HEK293 (cell line): Measurements from ENCODE around the gene BLM.
A peak's percentile ranks its signal among the peaks of the same experiment; 100 is the strongest.
"Not testable (repeated sequence)": the region's sequence is repeated elsewhere in the genome, so short reads cannot be mapped to it uniquely, and the experiment has no call there.

Source experiments
- CTCF ChIA-PET: fragments of 350-600 bp; formaldehyde crosslinking; extraction: SDS; loops from one replicate; lab custom pipeline; 2021; ENCODE audit warnings: antibody characterized with exemption; lab: Yijun Ruan, JAX
- POLR2A ChIA-PET: fragments of 300-600 bp; formaldehyde crosslinking; extraction: SDS; loops from one replicate; lab custom pipeline; 2020; ENCODE audit warnings: antibody characterized with exemption, inconsistent platforms; lab: Yijun Ruan, JAX
- H3K27ac ChIP-seq: fragments of 200-500 bp; sonication (Bioruptor generic); 2 replicates; pipeline ENCODE4 v1.5.1; 2014; ENCODE audit warnings: low read depth, low read length, control low read depth, inconsistent platforms; ENCODE audit errors: extremely low read depth
- H3K36me3 ChIP-seq, 2 experiments: fragments of 200-500 bp in 1 of 2; sonication (Bioruptor generic) in 1 of 2; 1 replicate in 1 of 2; 2 replicates in 1 of 2; pipeline ENCODE4 v1.5.1; 2014 to 2017; ENCODE audit warnings: inconsistent platforms in 2 of 2, low read length in 2 of 2; ENCODE audit not compliant: control insufficient read depth in 2 of 2, insufficient read depth in 1 of 2
- H3K4me1 ChIP-seq: fragments of 200-500 bp; sonication (Bioruptor generic); 2 replicates; pipeline ENCODE4 v1.5.1; 2014; ENCODE audit warnings: mild to moderate bottlenecking, low read length, inconsistent platforms; ENCODE audit not compliant: control insufficient read depth, insufficient read depth
- H3K4me3 ChIP-seq: 2 replicates; pipeline ENCODE4 v1.5.1; 2011; ENCODE audit warnings: low read depth, mild to moderate bottlenecking, control low read depth, low read length, moderate library complexity
- H3K9me3 ChIP-seq: fragments of 200-500 bp; sonication (Bioruptor generic); 2 replicates; pipeline ENCODE4 v1.5.1; 2014; ENCODE audit warnings: low read depth, low read length, inconsistent platforms; ENCODE audit not compliant: control insufficient read depth, insufficient read depth
- ATF2 ChIP-seq: fragments of 450-650 bp; formaldehyde crosslinking; IDR thresholded peaks from 2 replicates; pipeline ENCODE4 v1.5.1; 2016; ENCODE audit warnings: missing biosample characterization, missing genetic modification characterization, low read depth
- BCL11A ChIP-seq: fragments of 450-650 bp; formaldehyde crosslinking; IDR thresholded peaks from 2 replicates; pipeline ENCODE4 v1.5.1; 2016; ENCODE audit warnings: low read depth, missing biosample characterization, missing genetic modification characterization
- BCL6B ChIP-seq: fragments of 450-650 bp; formaldehyde crosslinking; IDR thresholded peaks from 2 replicates; pipeline ENCODE4 v1.5.1; 2017; ENCODE audit warnings: missing biosample characterization, missing genetic modification characterization
- ELK4 ChIP-seq: IDR thresholded peaks from 2 replicates; pipeline ENCODE4 v1.6.1; 2011; ENCODE audit warnings: mild to moderate bottlenecking, low read depth, low read length, borderline replicate concordance
- GLIS1 ChIP-seq: fragments of 450-650 bp; formaldehyde crosslinking; IDR thresholded peaks from 2 replicates; pipeline ENCODE4 v1.5.1; 2016; ENCODE audit warnings: missing biosample characterization, missing genetic modification characterization
- KLF7 ChIP-seq: fragments of 450-650 bp; formaldehyde crosslinking; IDR thresholded peaks from 2 replicates; pipeline ENCODE4 v1.5.1; 2016; ENCODE audit warnings: missing biosample characterization, missing genetic modification characterization, borderline replicate concordance
- OSR2 ChIP-seq: fragments of 450-650 bp; formaldehyde crosslinking; IDR thresholded peaks from 2 replicates; pipeline ENCODE4 v1.5.1; 2016; ENCODE audit warnings: missing biosample characterization, missing genetic modification characterization
- ZBTB8A ChIP-seq: fragments of 450-650 bp; formaldehyde crosslinking; IDR thresholded peaks from 2 replicates; pipeline ENCODE4 v1.5.1; 2016; ENCODE audit warnings: missing biosample characterization, missing genetic modification characterization
- ZFP37 ChIP-seq: fragments of 450-650 bp; formaldehyde crosslinking; IDR thresholded peaks from 2 replicates; pipeline ENCODE4 v1.5.1; 2016; ENCODE audit warnings: missing biosample characterization, missing genetic modification characterization
- ZNF146 ChIP-seq: fragments of 450-650 bp; formaldehyde crosslinking; IDR thresholded peaks from 2 replicates; pipeline ENCODE4 v1.5.1; 2016; ENCODE audit warnings: missing biosample characterization, missing genetic modification characterization
- ZNF157 ChIP-seq: fragments of 450-650 bp; formaldehyde crosslinking; IDR thresholded peaks from 2 replicates; pipeline ENCODE4 v1.5.1; 2016; ENCODE audit warnings: missing biosample characterization, missing genetic modification characterization
- ZNF16 ChIP-seq: fragments of 450-650 bp; formaldehyde crosslinking; IDR thresholded peaks from 2 replicates; pipeline ENCODE4 v1.5.1; 2016; ENCODE audit warnings: low read depth, missing biosample characterization, missing genetic modification characterization
- ZNF362 ChIP-seq: fragments of 450-650 bp; formaldehyde crosslinking; IDR thresholded peaks from 2 replicates; pipeline ENCODE4 v1.5.1; 2016; ENCODE audit warnings: missing biosample characterization, missing genetic modification characterization
- ZNF366 ChIP-seq: fragments of 450-650 bp; formaldehyde crosslinking; conservative IDR thresholded peaks from 2 replicates; pipeline ENCODE4 v1.5.1; 2016; ENCODE audit warnings: missing biosample characterization, missing genetic modification characterization
- ZNF692 ChIP-seq: fragments of 450-650 bp; formaldehyde crosslinking; IDR thresholded peaks from 2 replicates; pipeline ENCODE4 v1.5.1; 2016; ENCODE audit warnings: missing biosample characterization, missing genetic modification characterization
- ZNF785 ChIP-seq: fragments of 450-650 bp; formaldehyde crosslinking; IDR thresholded peaks from 2 replicates; pipeline ENCODE4 v1.5.1; 2016; ENCODE audit warnings: missing biosample characterization, missing genetic modification characterization
- ZNF843 ChIP-seq: fragments of 450-650 bp; formaldehyde crosslinking; IDR thresholded peaks from 2 replicates; pipeline ENCODE4 v1.5.1; 2016; ENCODE audit warnings: missing biosample characterization, missing genetic modification characterization
- TF ChIP-seq, protein P1 (sequence below): fragments of 450-650 bp; formaldehyde crosslinking; IDR thresholded peaks from 2 replicates; pipeline ENCODE4 v1.5.1; 2016; ENCODE audit warnings: missing biosample characterization, missing genetic modification characterization

Gene BLM

DNA sequence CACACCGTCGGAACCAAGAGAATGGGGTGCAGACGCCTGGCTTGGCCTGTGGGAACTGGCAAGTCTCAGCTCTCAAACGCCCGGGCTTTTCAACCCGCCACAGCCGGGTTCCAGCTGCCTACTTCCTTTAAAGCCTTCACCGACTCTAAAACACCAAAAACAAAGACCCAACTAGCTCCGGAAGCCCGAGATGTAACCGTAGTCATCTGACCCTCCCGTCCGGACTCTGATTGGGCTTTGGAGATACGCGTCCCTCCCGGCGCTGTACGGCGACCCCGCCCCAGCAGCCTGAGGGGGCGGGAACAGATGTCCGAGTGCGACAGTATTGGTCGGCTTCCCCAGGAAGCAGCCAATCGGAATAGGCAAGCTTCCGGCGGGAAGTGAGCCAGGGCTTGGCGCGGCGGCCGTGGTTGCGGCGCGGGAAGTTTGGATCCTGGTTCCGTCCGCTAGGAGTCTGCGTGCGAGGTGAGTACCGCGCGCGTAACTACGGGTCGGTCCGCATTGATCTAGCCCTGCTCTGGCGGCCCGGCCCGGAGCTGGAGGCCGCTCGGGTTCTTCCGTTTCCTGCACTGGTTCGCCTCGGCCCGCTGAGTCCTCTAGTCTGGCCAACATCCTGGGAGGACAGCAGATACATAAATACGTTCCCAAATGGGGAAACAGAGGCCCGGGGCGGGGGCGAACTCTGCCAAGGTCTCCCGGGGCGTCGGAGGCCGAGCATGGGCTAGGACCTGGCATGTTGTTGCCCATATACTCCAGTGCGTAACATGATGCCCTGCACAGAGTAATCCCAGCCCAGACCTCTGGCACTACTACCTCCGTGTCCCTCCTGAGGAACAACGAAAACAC, at the start of gene BLM (continued):
- TF ChIP-seq ZNF16 (tag by site-specific recombination) (no peak), KLF7 (tag by site-specific recombination) (no peak), ZNF146 (no peak), ZBTB8A (tag by site-specific recombination) (no peak; the same call in 1 of the 2 replicates), ELK4 (no peak; the same call in 1 of the 2 replicates), ZNF157 (tag by site-specific recombination) (no peak)

DNA sequence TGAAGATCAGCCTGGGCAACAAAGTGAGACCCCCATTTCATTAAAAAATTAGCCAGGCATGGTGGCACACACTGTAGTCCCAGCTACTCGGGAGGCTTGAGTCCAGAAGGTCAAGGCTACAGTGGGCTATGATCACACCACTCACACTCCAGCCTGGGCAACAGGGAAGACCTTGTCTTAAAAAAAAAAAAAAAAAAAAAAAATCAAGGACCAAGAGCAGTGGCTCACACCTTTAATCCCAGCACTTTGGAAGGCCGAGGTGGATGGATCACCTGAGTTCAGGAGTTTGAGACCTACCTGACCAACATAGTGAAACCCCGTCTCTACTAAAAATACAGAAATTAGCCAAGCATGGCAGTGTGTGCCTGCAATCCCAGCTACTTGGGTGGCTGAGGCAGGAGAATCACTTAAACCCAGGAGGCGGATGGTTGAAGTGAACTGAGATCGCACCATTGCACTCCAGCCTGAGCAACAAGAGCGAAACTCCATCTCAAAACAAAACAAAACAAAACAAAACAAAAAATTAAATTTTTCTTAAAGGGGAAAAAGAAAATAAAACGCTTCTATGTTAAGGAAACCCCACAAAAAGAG, 49.3 kb upstream of the BLM start:
- not testable (repeated sequence) for H3K27ac ChIP-seq
- POLR2A ChIA-PET: interaction anchor here (0.6 to 0.7 kb wide), 2 partner anchors 117 to 397 kb away, joined by 3 to 5 read pairs; no protein-coding TSS in a partner anchor
- CTCF ChIA-PET: interaction anchor here (0.6 to 1.3 kb wide), 5 partner anchors 11 to 121 kb away, joined by 3 to 4 read pairs (median 3); no protein-coding TSS in a partner anchor

DNA sequence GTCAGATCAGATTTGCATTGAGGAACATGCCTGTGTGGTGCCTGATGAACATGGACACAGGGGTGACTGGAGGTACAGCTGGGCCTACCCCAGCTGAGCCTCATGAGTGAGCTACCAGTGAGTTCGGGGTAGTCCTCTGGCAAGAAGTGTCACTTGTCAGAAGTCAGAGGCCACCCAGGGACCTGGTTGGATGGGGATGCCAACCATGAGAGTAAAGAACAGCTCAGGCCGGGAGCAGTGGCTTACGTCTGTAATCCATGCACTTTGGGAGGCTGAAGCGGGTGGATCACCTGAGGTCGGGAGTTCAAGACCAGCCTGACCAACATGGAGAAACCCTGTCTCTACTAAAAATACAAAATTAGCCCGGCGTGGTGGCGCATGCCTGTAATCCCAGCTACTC, 46.5 kb upstream of the BLM start:
- CTCF ChIA-PET: interaction anchor here (0.6 to 1.4 kb wide), 2 partner anchors 23 to 70 kb away, joined by 3 to 6 read pairs; no protein-coding TSS in a partner anchor
- H3K4me3 ChIP-seq, POLR2A ChIA-PET, H3K27ac ChIP-seq, H3K4me1 ChIP-seq, H3K9me3 ChIP-seq, H3K36me3 ChIP-seq: not testable (repeated sequence)

More for the DNA sequence above, 49.3 kb upstream of the BLM start:
- H3K9me3 ChIP-seq, H3K4me1 ChIP-seq, H3K36me3 ChIP-seq, H3K4me3 ChIP-seq: not testable (repeated sequence)
- peak; percentile 55; the same call in 1 of the 2 replicates for TF ChIP-seq ZNF362 (tag by site-specific recombination)

GRCh38 chr15:90671216-90671615, 45.9 kb upstream of the BLM start:
- Histone ChIP-seq H3K4me1 (no peaks in the 10 kb centered on the region), H3K27ac (no peak overlapping the region), H3K36me3 (no peaks in the 10 kb centered on the region; a peak in 1 of 3 replicates), H3K4me3 (no peak overlapping the region), H3K9me3 (no peaks in the 10 kb centered on the region; the same call in 1 of the 2 replicates)
- CTCF ChIA-PET: no interaction called here
- POLR2A ChIA-PET: no interaction called here
- TF ChIP-seq ZFP37 (tag by site-specific recombination) (no peak), GLIS1 (tag by site-specific recombination) (no peak), ZNF692 (tag by site-specific recombination) (no peak), ZNF366 (tag by site-specific recombination) (no peak), OSR2 (tag by site-specific recombination) (no peak), ZNF785 (no peak), ZNF843 (tag by site-specific recombination) (no peak), ATF2 (no peak), BCL6B (no peak), BCL11A (tag by site-specific recombination) (no peak)
- TF ChIP-seq, protein P1, sequence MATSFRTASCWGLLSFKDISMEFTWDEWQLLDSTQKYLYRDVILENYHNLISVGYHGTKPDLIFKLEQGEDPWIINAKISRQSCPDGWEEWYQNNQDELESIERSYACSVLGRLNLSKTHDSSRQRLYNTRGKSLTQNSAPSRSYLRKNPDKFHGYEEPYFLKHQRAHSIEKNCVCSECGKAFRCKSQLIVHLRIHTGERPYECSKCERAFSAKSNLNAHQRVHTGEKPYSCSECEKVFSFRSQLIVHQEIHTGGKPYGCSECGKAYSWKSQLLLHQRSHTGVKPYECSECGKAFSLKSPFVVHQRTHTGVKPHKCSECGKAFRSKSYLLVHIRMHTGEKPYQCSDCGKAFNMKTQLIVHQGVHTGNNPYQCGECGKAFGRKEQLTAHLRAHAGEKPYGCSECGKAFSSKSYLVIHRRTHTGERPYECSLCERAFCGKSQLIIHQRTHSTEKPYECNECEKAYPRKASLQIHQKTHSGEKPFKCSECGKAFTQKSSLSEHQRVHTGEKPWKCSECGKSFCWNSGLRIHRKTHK: no peak
